ENCODE measurements around the gene GPD1.
"Not testable (repeated sequence)": the region's sequence is repeated elsewhere in the genome, so short reads cannot be mapped to it uniquely, and the experiment has no call there.

GPD1 gene

DNA sequence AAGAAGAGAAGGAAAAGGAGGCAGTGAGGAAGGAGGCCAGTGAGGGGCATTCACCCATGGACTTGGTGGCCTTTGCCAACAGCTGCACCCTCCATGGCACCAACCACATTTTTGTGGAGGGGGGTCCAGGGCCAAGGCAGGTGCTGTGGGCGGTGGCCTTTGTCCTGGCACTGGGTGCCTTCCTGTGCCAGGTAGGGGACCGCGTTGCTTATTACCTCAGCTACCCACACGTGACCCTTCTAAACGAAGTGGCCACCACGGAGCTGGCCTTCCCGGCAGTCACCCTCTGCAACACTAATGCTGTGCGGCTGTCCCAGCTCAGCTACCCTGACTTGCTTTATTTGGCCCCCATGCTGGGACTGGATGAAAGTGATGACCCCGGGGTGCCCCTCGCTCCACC, 30.1 kb upstream of the GPD1 start:
- DNase-seq (ENCODE audit: low read depth), result no peak

DNA sequence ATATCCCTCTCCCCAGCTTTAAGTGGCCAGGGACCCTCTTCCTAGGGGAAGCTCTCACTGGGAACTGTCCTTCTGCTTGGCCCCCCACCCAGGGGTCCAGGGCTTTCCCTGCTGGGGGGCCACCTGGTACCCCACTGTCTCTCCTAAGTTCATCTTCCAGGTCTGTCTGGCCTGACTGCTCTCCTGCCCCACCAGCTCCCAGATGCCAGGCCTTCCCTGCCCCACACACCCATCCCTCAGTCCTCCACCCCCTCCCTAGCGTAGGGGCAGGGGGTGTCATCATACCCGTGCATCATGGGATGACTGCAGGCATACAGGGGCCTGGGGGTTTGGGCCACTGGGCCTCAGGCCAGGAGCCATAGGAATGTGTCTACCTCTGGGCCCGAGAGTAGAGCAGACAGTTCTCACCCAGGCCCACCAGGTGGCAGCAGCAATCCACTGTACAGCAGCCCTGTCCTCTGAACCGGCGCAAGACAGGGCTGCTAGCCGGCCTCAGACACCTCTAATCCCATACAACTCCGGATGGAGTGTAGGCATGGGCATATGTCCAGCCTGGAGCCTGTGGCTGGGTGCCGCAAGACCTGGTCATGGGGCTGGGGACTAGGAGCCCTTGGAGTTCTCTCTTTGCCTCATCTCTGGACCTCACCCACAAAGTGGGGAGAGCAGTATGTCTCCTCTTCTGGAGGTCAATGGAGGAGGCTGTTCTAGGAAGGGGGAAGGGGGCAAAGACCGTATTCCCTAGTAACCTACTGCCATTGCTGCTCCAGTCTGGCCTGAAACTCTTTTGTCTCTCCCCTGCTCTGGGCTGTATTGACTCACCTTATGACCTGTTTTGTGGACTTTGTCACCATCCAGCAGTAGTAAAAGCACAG, 28.6 kb upstream of the GPD1 start:
- DNase-seq (ENCODE audit: low read depth), result peak; percentile 66

DNA sequence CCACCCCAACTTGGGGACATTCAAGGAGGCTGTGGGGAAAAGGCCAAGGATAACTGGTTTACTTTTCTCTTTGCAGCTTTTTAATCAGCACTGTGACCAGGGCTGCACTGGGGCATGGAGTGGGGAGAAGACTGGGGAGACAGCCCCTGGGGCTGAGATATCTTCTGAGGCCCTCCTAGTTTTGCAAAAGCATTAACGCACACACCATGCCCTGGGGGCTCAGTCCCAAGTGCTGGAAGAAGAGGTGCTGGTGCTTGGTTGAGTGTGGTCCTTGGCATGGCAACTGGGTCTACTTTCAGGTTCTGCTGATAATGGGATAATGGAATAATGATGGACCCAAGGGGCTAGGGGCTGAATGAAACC, 28.0 kb upstream of the GPD1 start:
- no peak for DNase-seq (ENCODE audit: low read depth)

DNA sequence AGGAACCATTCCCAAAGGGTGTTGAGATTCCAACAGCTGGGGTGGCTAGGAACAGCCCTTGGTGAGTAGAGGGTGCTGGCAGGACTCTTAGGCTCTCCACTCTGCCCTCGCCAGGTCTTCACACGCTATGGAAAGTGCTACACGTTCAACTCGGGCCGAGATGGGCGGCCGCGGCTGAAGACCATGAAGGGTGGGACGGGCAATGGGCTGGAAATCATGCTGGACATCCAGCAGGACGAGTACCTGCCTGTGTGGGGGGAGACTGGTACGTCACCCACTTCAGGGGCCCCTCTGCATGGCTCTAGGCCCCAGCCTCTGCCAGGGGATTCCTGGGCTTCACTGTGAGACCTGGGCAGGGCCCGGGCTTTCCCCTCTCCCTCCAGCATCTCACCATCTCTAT, 26.7 kb upstream of the GPD1 start:
- no peak for DNase-seq (ENCODE audit: low read depth)

DNA sequence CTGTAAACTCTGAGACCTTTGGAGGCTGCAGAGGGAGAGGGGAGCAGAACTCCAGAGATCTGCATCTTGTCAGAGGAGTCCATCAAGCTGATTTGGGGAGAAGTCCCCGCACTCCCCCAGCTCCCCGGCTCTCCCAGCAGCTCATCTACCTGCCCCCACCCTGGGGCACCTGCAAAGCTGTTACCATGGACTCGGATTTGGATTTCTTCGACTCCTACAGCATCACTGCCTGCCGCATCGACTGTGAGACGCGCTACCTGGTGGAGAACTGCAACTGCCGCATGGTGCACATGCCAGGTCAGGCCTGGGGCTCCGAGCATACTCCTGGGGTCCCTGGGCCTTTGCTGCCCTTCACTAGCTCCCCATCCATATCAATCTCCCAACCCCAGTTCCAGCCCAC, 25.5 kb upstream of the GPD1 start:
- DNase-seq (ENCODE audit: low read depth), result no peak

DNA sequence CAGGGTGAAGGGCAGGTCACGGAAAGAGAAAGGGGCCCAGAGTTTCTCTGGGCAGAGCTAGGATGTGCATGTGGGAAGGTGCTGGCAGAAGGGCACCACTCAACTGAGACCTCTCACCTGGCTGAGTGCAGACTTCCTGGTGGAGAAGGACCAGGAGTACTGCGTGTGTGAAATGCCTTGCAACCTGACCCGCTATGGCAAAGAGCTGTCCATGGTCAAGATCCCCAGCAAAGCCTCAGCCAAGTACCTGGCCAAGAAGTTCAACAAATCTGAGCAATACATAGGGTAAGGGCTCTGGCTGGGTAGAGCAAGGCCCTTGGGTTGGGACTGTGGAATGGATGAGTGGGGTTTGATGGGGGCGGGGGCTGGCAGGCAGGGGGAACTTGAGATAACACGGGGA, 24.0 kb upstream of the GPD1 start:
- no peak for DNase-seq (ENCODE audit: low read depth)

DNA sequence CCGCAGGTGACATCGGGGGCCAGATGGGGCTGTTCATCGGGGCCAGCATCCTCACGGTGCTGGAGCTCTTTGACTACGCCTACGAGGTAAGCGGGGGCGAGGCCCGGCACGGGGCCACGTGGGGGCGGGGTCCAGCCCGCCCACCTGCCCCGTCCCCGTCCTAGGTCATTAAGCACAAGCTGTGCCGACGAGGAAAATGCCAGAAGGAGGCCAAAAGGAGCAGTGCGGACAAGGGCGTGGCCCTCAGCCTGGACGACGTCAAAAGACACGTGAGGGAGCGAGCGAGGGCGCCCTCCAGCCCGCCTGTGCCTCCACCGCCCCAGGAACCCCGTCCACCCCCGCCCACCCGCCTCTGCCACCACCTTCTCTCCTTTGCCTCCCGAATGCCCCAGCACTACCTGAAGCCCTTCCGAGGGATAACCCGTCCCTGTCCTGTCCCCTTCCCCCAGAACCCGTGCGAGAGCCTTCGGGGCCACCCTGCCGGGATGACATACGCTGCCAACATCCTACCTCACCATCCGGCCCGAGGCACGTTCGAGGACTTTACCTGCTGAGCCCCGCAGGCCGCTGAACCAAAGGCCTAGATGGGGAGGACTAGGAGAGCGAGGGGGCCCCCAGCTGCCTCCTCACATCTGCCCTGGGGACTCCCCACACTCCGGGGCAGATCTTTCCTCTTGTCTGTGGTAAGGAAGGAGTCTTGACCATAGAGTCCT, 22.6 kb upstream of the GPD1 start:
- no peak for DNase-seq (ENCODE audit: low read depth)

DNA sequence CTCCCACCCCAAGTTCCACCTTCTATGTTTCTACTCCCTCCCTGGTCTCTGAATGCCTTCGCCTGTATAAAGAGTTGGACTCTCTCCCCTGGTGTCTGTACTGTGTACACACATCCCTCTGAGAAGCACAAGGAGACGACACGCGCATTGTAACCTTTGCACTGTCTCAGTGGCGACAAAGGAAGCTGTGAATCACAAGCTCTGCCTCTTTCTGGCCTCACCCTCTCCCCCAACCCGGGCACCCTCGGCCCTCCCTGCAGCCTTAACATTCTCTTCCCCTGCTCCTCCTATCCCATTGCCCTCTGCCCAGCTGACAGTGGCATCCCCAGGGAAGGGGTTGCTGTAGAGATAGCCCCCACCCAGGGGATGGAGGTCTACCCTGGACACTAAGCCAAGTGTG, 21.2 kb upstream of the GPD1 start:
- no peak for DNase-seq (ENCODE audit: low read depth)

DNA sequence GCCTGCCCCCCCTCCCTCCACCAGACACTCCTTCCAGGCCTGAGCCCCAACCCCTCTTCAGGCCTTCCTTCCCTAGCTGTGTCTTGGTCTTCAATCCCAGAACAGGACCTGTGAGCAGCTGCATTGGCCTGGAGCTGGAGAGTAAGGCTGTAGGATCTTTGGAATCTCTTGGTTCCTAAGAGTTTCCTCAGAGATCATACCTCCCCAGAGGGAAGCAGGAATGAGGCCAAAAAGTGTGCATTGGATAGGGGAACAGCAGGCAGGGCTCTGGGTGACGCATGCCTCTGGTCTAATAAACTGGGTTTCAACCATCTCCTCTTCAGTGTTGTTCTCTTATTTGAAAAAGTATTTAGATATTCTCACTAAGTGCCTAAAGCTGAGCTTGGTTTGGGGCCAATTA, 20.5 kb upstream of the GPD1 start:
- no peak for DNase-seq (ENCODE audit: low read depth)

DNA sequence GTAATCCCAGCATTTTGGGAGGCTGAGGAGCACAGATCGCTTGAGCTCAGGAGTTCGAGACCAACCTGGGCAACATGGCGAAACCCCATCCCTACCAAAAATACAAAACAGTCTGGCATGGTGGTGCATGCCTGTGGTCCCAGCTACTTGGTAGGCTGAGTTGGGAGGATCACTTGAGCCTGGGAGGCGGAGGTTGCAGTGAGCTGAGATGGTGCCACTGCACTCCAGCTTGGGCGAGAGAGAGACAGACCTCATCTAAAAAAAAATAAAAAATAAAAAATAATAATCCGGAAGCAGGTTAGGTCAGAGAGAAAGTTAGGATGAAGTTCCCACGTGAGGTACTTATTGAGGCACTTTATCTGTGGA, 19.4 kb upstream of the GPD1 start:
- DNase-seq (ENCODE audit: low read depth), result not testable (repeated sequence)

DNA sequence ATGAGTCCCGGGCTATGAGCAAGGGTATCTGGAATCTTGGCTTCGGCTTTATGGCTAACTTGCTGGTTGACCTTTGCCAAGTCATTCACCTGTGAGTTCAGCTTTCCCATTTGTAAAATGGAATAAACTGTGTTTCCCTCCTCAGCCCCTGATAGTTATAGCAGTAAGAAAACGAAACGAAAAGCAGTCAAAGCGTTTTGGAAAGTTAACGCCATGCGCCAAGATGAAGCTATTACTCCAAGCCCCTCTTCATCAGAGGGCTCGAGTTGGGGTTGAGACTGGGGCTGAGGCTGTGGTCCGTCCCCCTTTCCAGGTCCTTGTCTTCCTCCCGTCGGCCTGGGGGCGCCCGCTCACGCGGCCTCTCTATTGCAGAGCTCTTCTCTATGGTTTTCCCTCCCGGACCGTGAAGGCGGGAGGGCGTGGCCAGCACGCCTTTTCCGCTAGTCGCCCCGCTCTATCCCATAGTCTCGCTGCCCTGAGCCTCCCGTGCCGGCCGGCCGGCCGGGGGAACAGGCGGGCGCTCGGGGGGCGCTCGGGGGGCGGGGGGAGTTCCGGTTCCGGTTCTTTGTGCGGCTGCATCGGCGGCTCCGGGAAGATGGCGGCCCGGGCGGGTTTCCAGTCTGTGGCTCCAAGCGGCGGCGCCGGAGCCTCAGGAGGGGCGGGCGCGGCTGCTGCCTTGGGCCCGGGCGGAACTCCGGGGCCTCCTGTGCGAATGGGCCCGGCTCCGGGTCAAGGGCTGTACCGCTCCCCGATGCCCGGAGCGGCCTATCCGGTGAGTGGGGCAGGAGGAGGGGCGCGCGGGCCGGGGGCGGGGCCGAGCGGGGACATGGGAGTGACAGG, 18.8 kb upstream of the GPD1 start, which contains the start of gene SMARCD1:
SMARCD1 (plus strand) TSS at position 568 of the 840 bp plus-strand sequence; CDS start at position 596, 28 bp downstream.
- peak; percentile 78 for DNase-seq (ENCODE audit: low read depth)

DNA sequence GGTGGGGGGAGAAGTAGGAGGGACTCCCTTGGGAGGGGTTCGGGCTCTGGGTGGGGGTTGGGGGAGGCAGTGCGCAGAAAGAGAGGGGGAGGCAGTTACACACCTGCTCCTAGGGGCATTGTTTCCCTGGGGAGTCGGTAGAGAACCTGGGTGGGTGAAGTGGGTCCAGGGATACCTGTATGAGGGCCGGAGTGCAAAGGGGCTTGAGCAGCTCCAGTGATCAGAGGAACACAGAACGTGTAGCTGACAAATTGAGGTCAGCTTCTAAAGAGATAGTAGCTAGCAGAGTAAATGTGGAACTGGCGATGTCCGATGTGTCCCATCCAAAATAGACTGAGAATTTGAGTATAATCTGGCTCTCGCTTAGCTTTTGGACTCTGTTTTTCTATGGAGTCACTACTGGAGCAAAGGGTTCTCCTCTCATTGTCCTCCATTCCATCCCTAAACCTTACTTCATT, 18.2 kb upstream of the GPD1 start:
- DNase-seq (ENCODE audit: low read depth), result no peak

DNA sequence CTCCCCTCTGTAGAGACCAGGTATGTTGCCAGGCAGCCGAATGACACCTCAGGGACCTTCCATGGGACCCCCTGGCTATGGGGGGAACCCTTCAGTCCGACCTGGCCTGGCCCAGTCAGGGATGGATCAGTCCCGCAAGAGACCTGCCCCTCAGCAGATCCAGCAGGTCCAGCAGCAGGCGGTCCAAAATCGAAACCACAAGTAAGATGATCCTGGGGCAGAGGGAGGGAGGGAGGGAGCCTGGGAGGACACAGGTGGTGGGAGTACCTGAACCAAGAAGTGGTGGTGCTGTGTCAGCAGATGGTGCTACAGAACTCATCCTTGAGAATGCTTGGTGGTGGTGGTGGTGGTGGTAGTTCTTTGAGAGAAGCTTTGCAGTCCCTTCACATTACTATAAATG, 17.7 kb upstream of the GPD1 start:
- DNase-seq (ENCODE audit: low read depth), result no peak

DNA sequence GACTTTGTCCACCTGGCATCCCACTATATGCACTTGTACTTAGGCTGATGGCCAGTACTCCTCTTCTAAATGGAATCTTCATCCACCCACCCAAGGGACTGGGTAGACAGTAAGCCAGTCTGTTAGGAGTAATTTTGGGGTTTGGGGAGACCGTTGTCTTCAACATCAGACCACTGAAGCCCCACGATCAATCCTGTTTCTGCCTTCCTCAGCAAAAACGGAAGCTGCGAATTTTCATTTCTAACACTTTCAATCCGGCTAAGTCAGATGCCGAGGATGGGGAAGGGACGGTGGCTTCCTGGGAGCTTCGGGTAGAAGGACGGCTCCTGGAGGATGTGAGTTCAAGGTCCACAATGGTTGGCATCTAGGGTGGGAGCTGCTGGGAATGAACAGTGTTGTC, 16.7 kb upstream of the GPD1 start:
- no peak for DNase-seq (ENCODE audit: low read depth)

DNA sequence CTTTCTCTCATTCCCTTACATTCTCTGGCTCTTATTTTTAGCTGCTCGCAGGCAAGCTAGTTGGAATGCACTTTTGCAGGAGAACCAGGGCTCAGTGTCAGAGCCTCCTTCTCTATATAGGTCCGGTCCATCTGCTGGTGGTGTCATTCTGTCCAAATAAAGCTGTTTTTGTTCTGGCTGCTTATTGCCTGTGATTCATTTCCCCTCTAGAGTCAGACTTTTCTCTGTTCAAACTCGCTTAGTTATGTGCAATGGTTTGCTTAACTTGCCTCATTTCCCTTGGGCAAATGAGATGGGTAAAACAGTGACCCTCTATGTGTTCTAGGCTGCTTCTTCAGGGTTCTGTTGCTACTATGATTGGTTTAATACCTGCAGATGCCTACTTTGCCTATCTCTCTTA, 15.8 kb upstream of the GPD1 start:
- no peak for DNase-seq (ENCODE audit: low read depth)

DNA sequence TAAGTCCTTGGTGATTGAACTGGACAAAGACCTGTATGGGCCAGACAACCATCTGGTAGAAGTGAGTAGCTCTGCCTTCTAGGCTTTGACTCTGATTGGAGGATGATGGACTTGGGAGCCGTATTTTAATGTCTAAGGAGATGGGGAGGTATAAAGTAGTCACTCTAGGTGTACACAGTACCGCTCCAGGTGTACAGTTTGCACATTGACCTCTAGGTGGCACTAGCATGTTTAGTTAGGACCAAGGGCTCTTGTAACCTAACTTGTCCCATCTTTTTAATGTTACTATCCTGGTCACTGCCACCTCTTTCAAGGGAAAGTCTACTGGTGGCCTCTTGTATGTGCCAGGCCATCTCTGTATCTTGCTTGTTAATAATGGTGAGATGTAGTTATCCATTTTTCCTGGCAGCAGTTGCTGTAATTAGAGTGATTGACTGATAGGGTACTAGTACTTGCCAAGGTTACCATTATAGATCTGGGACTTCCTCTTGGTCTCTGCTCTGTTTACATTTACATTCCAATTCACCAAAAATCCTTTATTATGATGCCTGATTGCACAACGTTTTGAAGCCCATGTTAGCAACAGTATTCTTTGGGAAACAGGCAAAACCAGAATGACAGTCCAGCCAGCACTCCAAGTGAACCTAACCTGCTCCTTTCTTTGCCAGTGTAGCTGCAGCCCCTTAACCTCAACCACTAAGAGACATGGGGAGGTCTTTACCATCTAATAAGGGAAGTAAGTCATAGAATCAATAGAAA, 15.1 kb upstream of the GPD1 start:
- no peak for DNase-seq (ENCODE audit: low read depth)

DNA sequence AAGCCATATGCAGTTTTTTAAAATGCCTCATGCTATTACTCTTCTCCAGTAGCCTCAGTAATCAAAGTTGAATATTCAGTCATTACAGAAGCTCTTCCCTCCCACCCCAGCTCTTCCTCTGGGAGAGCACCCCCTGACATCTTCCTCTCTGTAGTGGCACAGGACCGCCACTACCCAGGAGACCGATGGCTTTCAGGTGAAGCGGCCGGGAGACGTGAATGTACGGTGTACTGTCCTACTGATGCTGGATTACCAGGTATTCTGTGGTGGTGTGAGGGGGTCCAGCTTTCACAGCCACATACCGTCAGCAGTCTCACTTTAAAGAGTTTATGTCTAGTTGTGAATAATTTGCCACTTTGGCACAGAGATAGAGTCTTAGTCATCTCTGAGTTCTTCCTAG, 14.1 kb upstream of the GPD1 start:
- no peak for DNase-seq (ENCODE audit: low read depth)

DNA sequence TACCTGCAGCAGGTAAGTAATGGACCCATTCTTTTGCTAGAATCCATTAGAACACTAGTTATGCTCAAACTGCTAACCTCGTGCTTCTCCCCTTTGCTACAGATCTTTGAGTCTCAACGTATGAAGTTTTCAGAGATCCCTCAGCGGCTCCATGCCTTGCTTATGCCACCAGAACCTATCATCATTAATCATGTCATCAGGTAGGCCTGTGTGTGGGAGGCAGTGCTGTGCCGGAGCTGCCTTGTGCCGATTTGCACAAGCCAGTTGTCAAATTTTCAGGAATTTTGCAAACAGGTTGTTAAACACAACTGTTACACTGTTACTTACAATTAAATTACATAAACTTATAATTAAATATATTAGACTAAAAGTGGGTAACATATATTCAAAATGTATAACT, 13.4 kb upstream of the GPD1 start:
- DNase-seq (ENCODE audit: low read depth), result no peak

DNA sequence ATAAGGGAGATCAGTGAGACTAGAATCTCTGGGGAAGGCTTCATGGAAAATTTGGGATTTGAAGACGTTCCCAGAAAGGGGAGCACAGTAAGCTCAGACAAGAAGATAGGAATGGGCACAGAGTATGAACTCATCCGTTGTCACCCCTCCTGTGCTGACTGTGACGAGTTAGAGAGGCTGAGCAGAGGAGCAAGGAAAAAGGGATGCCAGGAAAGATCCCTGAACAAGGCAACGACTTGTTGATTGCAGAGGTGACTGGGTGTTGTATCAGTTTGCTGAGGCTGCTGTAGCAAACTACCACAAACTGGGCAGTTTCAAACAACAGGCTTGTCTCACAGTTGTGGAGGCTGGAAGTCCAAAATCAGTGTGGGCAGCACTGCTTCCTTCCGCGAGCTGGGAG, 5.9 kb upstream of the GPD1 start:
- no peak for DNase-seq (ENCODE audit: low read depth)

DNA sequence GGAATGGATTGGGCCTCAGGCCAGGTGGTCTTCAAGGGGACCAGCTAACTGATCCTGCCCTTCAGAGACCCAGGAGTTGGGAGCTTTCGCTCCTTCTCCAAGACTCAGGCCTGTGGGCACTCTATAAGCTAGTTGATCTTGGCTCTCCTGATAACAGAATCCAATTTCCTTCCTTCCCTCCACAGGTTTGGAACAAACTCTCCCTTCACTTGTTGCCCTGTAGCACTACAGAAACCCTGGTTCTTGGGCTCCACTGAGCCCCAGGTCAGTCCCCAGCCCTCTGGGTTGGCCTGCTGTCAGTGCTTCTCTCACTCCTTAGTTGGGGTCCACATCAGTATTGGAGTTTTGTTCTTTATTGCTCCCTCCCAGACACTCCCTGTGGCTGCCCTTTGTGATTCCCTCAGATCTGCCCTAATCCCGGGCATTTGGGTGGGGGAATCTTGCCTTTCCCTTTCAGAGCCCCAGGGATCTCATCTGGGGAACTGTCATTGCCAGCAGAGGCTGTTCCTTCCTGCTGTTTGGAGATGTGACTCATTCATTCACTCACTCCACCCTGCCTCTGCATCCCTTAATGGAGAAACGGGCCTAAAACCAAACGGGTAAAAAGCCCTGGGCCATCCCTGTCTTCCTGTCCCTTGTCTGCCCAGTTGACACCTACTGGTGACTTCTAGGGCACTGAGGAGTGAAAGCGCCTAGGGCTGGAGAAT, 4.4 kb upstream of the GPD1 start:
- no peak for DNase-seq (ENCODE audit: low read depth)

DNA sequence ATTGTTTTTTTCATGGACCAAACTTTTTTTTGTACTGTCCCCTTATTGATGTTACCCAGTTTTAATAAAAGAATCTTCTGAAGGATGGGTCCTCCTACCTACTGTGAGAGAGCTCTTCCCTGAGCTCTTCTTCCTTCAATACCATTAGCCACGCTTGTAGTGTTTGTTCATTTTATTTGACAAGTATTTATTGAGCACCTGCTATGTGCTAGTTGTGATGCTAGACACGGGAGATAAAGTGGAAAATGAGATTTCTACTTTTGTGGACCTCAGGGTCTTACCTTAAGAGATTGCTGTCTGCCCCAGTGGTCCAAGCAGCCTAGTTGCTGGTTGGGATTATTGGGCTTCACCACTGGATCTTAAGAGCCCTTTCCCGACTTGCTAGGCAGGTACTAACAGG, 3.2 kb upstream of the GPD1 start:
- DNase-seq (ENCODE audit: low read depth), result no peak

Measured in stimulated activated CD8-positive, alpha-beta memory T cell treated with anti-CD3 and anti-CD28 coated beads, Interleukin-12 subunit alpha, Interleukin-12 subunit beta, amount 100 ng/mL, for 4 hours (primary cell).